Measurements from ENCODE around the gene L3MBTL4.
"Not testable (repeated sequence)": the region's sequence is repeated elsewhere in the genome, so short reads cannot be mapped to it uniquely, and the experiment has no call there.

L3MBTL4 gene

GRCh38 chr18:6414723-6415417 lies at the start of gene L3MBTL4:
L3MBTL4 (minus strand) TSS chr18:6414911; CDS start chr18:6311625, 103,286 bp downstream.
- no peak for DNase-seq (ENCODE audit: low read depth)

GRCh38 chr18:6452194-6452593 lies 37.5 kb upstream of the L3MBTL4 start:
- DNase-seq (ENCODE audit: low read depth), result no peak

- no peak for DNase-seq (ENCODE audit: low read depth)
Measured at GRCh38 chr18:6449213-6449612, 34.5 kb upstream of the L3MBTL4 start.

GRCh38 chr18:6444466-6445228 lies 29.9 kb upstream of the L3MBTL4 start:
- no peak for DNase-seq (ENCODE audit: low read depth)

GRCh38 chr18:6441200-6441599 lies 26.5 kb upstream of the L3MBTL4 start:
- no peak for DNase-seq (ENCODE audit: low read depth)

GRCh38 chr18:6437937-6438818 lies 23.5 kb upstream of the L3MBTL4 start:
- DNase-seq (ENCODE audit: low read depth), result no peak

GRCh38 chr18:6435731-6436130 lies 21.0 kb upstream of the L3MBTL4 start:
- no peak for DNase-seq (ENCODE audit: low read depth)

- no peak for DNase-seq (ENCODE audit: low read depth)
Measured at GRCh38 chr18:6434987-6435709, 20.4 kb upstream of the L3MBTL4 start.

GRCh38 chr18:6434481-6434880 lies 19.8 kb upstream of the L3MBTL4 start:
- no peak for DNase-seq (ENCODE audit: low read depth)

GRCh38 chr18:6431659-6432318 lies 17.1 kb upstream of the L3MBTL4 start:
- no peak for DNase-seq (ENCODE audit: low read depth)

GRCh38 chr18:6428851-6429395 lies 14.2 kb upstream of the L3MBTL4 start:
- no peak for DNase-seq (ENCODE audit: low read depth)

- no peak for DNase-seq (ENCODE audit: low read depth)
Measured at GRCh38 chr18:6427286-6427685, 12.6 kb upstream of the L3MBTL4 start.

- DNase-seq (ENCODE audit: low read depth), result no peak
Measured at GRCh38 chr18:6423289-6423688, 8.6 kb upstream of the L3MBTL4 start.

- no peak for DNase-seq (ENCODE audit: low read depth)
Measured at GRCh38 chr18:6414118-6414722, 491 bp downstream of the L3MBTL4 start.

- DNase-seq (ENCODE audit: low read depth), result no peak
Measured at GRCh38 chr18:6413579-6414117, 1.1 kb downstream of the L3MBTL4 start.

- no peak for DNase-seq (ENCODE audit: low read depth)
Measured at GRCh38 chr18:6412933-6413472, 1.7 kb downstream of the L3MBTL4 start.

- no peak for DNase-seq (ENCODE audit: low read depth)
Measured at GRCh38 chr18:6411382-6411781, 3.3 kb downstream of the L3MBTL4 start.

- no peak for DNase-seq (ENCODE audit: low read depth)
Measured at GRCh38 chr18:6409933-6410332, 4.8 kb downstream of the L3MBTL4 start.

- DNase-seq (ENCODE audit: low read depth), result not testable (repeated sequence)
Measured at GRCh38 chr18:6408543-6408942, 6.2 kb downstream of the L3MBTL4 start.

GRCh38 chr18:6406910-6407470 lies 7.7 kb downstream of the L3MBTL4 start:
- no peak for DNase-seq (ENCODE audit: low read depth)

All from fibroblast of the conjunctiva (primary cell).